G401.6 (cell line): ENCODE results near the gene HHIPL1.
A peak's percentile ranks its signal among the peaks of the same experiment; 100 is the strongest.

Experiments used
- FAIRE-seq: peaks from 2 replicates; lab custom pipeline; 2012; peaks lifted over from hg19 to GRCh38; lab: Jason Lieb, UNC

Gene HHIPL1

DNA sequence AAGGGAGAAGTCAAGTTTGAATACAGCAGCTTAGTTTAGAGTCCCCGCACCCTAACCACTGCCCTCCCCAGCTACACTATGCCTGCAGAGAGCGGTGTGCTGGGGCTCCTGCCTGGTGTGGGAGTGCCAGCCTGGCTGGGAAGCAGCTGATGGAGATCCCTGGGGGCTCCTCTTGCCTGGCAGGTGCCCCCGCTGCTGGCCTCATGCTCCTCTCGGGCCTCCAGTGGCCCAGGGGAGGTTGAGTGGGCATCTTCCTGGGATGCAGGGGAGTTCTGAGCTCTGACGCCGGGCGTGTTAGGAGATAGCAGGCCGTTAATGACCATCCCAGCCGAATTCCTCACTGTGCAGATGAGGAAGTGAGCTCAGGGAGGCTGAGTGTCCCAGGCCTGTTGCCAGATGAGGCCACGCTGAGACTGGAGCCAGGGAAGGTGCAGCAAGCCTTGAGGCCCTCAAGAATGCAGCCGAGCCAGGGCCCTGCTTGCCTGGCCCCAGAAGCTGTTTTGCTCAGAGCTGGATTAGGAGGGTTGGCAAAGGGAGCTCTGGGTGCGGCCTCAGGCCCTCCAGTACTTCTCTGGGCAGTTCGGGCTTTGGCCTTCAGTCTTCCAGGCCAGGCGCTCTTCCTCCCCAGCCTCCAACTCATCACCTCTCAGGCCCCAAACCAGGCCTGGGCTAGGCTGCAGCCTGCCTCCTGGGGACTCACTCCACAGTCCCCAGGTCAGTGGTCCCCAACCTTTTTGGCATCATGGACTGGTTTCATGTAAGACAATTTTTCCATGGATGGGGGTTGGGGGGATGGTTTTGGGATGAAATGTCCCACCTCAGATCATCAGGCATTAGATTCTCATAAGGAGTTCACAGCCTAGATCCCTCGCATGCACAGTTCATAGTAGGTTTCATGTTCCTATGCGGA, 32.6 kb downstream of the HHIPL1 start:
- FAIRE-seq = no peak

DNA sequence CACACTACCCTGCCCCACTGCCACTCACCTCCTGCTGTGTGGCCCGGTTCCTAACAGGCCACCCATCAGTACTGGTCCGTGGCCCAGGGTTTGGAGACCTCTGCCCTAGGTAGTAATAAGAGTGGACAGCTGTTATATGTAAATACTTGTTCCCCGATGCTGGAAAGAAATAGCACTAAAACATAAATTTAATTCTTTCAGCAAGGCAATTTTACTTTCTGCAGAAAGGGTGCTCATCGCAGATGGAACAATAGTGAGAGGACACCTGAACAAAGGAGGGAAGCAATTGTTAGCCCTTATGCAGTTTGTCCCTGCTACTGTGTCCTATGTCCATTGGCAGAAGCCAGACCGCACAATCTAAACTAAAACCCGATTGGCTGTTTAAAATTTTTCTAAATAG, 33.3 kb downstream of the HHIPL1 start:
- no peak for FAIRE-seq

DNA sequence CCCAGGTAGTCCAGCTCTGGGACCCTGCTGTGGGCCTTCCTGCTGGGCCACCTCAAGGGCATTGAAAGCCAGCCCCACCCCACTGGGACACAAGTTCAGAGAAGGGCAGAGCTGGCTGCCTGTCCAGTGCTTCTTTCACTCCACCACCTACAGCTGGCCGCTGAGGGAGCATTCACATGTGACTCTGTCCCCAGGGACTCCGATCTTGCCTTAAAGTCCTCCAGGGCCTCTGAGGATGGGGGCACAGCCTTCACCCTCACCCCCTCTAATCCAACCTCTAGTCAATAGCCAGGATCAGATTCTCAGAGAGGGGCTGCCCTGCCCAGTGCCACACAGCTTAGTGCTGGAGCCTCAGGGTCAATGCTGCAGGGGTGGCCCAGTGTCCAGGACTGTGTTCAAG, 34.2 kb downstream of the HHIPL1 start:
- FAIRE-seq = no peak

DNA sequence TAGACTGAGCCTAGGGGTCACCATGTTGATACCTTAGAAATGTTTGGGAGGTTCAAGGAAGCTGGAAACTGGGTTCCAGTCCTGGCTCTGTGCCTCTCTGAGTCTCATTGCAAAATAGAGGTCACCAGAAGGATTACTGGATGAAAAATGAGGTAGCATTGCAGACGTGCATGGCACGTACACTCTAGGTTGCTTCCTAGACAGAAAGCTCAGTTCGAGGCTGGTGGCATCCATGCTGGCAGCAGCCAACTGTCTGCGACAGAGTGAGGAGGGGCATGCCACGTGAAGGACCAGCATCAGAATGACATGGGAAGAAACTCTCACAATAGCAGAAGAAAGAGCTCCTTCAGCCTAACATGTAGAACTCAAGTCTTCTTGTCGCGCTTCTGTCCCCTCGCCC, 34.6 kb downstream of the HHIPL1 start:
- FAIRE-seq = no peak

DNA sequence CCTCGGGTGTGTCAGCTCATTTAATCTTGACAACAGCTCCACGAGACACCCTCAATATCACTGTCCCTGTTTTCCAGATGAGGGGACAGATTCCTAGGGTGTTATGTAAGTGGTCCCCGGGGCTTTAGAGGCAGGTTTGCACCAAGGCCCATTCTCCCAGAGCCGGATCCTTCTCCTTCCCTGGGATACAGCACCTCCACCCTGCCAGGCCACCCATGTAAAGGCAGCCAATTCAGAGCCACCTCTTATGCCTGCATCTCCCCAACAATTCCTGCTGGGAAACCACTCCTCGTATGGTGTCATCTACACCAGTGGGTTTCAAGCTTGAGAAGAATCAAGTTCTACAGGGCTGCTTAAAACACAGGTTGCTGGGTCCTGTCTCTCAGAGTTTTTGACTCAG, 35.1 kb downstream of the HHIPL1 start:
- FAIRE-seq = no peak

DNA sequence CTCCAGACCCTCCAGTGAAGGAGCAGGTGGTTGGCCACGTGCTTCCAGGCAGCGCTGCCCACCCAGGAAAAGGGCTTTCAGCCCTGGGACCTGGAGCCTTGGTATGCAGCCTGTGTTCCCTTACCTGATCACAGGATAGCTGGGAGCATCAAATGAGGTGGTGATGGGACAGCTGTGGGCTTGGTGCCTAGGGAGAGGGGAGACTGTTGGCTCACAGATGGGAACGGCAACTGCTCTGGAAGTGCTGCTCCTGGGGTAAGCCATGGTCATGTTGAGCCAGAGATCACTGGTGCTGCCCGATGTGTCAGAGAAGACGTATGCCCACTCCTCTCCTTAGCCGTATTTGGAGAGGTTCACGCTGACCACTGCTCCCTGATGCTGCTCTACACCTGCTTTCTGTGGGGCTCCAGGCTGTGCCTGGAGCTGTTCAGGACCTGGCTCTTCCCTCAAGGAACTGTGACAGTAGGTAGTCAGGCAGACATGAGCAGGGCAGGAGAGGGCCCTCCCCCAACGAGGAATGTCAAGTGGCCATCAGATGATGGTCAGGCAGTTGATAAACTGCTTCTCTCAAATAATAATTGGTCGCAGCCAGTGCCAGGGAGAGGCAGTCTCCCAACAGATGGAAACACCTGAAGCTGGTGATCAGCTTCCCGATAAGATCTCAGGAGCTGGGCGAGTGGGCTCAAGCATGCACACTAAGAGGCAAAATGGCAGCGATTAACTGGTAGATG, 36.3 kb downstream of the HHIPL1 start:
- no peak for FAIRE-seq

GRCh38 chr14:99681832-99682148, 36.9 kb downstream of the HHIPL1 start:
- no peak for FAIRE-seq

DNA sequence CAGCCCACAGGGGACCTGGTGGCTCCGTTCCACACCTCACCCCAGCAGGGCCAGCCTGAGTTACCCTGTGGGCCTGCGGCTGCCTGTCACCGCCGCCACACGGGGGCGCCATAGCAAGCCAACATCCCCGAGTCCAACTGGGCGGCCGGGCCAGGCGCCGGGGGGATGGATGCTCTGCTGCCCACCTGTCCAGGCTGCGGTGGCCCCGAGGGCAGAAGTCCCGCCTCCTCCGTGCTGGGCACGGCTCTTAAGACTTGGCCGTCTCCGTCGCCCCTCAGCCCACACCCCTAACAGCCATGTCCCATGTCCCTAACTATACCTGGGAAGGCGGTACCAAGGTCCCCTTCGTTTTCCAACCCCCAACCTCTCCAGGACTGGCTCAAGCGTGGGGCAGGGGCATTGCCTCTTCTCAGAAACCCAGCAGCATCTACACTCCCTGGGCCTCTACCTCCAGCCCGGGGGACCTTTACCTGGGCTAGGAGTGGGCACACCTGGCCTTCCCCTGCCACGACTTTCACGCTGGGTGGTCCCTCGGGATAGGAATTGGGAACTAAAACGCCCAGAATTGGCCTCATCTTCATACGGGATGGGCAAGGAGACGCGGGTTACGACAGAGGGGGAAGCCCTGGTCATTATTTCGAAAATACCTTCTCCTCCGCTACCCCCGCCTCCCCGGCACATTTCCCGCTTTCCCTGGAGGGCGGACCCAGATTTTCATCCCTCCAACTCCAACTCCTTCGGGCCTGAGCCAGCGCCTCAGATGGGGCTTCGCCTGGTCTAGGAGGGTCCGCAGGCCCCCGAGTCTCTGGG, 38.1 kb downstream of the HHIPL1 start:
- peak; percentile 39 for FAIRE-seq

DNA sequence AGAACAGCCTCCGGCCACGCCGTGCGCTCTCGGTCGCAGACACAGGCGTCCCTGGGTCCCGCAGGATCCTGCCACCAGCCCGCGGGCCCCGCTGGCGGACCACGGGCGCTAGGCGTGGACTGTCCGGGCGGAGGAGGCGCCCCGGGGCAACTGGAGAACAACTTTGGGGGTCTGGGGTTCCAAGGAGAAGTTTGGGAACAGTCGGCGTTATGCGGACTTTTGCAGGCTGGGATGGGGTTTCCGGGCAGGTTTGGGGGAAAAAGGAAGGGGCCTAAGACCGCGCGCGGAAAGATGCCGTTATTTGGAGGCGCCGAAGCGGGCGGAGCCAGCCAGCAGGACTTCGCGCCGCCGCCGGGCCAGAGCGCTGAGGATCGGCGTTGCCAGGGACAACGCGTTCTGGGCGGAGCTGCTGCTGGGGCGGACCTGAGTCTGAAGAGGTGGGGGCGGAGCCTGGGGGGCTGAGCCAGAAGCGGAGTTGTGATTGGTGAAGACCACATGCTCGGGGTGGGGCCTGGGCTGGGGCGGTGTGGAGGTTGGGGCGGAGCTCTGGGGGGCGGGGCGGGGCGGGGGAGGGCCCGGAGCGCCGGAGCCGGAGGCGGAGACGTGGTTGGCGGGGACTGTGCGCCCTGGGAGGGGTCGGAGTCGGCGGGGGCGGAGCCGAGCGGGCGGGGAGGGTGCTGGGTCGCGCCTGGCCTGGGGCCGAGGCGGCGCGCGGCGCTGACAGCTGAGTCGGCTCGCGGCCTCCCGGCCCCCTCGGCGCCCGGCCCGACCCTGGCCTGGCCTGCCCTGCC, 38.9 kb downstream of the HHIPL1 start, which contains the start of gene CYP46A1:
CYP46A1 (plus strand) TSS at position 680 of the 791 bp plus-strand sequence. CDS start 120 bp downstream, outside the sequence.
- FAIRE-seq = peak; percentile 95

DNA sequence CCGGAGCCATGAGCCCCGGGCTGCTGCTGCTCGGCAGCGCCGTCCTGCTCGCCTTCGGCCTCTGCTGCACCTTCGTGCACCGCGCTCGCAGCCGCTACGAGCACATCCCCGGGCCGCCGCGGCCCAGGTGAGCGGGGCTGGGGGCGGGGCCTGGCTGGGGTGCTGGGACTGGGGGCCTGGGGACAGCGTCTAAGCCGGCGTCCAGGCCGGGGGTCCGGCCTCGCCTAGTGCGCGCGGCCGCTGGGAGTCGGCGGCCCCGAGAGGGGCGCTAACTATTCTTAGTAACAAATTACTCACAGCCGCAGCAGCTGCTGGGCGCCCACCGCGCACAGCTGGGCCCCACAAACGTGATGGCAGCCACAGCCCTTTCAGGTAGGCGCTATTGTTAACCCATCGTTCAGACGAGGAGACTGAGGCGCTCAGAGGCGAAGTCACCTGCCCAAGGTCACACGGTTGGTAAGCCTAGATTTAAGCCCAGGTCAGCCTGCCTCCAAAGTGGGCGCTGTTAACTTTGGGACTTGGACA, 39.5 kb downstream of the HHIPL1 start:
- FAIRE-seq = no peak

DNA sequence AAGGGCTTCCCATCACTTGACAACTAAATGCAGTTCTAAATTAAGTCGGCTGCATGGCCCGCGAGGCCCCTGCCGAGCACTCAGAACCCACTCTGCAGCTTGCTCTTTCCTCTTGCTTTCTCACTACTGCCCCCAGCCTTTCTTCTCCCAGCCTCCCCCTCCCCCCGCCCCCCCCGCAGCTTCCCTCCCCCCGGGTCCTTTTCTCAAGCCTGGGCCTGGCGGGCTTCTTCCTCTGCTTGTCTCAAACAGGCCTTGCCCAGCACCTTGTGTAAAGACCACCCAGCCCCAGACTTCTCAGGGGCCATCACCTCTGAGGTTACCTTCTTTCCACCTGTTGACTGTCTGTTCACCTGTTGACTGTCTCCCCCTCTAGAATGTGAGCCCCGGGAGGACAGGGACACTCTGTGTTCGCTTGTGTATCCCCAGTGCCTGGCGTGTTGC, 40.2 kb downstream of the HHIPL1 start:
- no peak for FAIRE-seq

- FAIRE-seq = no peak
Measured at GRCh38 chr14:99685596-99685995, 40.7 kb downstream of the HHIPL1 start.

- no peak for FAIRE-seq
Measured at GRCh38 chr14:99686557-99687283, 41.8 kb downstream of the HHIPL1 start.

DNA sequence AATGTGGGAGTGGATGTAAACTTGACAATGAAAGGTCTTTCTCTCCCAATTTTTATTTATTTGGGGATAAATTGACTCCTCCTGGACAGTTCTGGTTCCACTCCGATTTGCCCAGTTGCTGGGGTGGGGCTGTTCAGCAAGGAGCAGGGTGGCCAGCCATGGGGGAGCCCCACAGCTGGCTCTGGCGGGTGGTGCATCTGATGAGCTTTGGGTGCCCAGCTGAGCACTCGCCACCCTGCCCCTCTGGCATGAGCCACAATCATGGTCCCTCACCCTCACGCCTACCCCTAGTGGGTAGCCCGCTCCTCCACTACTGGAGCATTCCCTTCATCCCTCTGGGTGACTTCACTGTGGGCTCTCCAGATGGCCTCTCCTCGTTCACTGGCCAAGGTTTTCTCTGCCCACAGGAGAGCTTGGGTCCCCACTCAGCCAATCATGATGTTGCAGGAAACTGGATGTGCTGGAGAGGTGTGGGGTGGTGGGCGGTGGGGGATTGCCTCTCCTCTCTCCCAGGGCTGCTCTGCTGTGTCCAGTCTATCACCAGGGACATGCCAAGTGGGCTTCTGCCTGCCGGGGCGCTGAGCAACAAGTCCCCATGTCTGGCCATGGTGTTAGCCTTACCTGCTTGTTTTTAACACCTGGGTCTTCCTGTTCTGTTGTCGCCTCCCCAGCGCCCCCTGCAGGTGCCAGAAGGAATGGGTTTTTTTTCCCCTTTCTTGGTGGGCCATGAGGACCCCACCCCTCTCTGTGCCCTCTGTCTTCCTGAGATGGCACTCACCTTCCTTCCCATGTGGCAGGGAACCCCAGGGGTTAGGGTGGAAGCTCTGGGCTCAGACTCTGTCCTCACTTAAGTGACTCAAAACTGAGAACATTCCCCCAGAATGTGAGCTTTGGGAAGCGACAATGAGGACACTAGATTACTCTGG, 42.6 kb downstream of the HHIPL1 start:
- no peak for FAIRE-seq

GRCh38 chr14:99688210-99688581, 43.3 kb downstream of the HHIPL1 start:
- FAIRE-seq = no peak

DNA sequence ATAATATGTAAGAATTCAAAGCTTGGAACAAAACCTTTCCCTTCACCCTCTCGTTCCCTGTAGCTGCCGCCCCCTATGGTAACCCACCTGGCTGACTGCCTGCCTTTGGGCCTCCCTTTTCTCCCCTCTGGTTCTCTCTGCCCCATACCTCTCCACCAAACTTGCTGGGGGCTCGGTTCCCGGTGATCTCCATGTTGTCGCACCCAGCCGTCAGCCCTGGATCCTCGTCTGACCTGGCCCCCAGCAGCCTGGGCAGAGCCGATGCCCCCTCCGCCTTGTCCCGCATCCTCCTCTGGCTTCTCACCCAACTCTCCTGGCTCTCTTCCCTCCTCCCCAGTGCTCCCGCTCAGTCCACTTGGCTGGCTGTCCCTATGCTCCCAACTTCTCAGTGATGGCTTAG, 43.7 kb downstream of the HHIPL1 start:
- FAIRE-seq = no peak

- FAIRE-seq = no peak
Measured at GRCh38 chr14:99689266-99690236, 44.6 kb downstream of the HHIPL1 start.

DNA sequence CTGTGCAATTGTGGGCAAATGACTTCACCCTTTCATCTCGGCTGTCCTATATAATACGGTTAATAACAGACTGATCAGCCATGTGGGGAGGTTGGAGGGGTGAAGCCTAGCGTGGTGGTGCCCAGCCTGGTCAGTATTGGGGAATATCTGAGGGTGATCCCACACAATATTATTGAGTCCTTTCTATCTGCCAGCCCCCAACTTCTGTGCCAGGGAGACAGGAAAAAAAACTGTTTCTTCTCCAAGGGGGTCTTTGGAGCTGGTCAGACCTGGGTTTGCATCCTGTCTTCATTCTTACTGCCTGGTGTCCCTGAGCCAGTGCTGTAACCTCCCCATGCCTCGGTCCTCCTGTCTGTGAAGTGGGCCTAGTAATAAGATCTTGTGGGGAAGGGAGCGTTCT, 45.7 kb downstream of the HHIPL1 start:
- FAIRE-seq = no peak
